ENCODE data around the gene RELN.
"Not testable (repeated sequence)": the region's sequence is repeated elsewhere in the genome, so short reads cannot be mapped to it uniquely, and the experiment has no call there.

The RELN gene

DNA sequence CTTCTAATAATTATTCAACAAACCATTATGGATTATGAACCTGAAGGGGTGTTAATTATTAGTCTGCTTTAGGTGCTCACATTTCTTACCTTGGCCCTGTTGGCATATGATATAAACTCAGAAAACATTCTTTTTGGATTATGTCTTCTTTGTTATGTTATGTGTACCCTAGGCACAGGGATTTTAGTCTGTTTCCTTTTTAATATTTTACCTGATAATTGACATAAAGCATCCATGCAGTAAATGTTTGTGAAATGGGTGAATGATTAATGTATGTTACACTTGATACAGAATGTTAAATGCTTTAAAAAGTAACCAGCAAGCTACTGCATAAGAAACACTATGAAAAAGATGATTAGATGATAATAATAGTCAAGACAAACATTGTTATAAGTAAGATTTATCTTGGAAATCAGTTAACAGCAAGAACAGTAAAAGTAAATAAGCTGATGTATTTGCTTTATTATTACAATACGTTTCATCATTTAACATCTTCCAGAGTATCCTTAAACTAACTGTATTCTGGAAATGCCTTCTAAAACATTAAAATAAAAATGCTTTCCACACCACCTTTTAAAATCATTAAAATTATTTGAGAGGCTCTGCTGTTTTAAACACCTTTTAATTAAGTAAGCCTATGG is 204.7 kb downstream of the RELN start:
- Histone ChIP-seq H3K9me3 (ENCODE audit: control insufficient read depth, low read length) (peaks cover 5% of the 10 kb centered on the region), H3K4me2 (ENCODE audit: low read length, poor library complexity, severe bottlenecking) (no peak overlapping the region), H2BK12ac (ENCODE audit: low read length in 2 of 2) (no peak overlapping the region), H3K4me3 (ENCODE audit: insufficient read depth in 1 of 2, low read depth in 1 of 2, low read length in 2 of 2) (no peak overlapping the region), H3K4me1 (ENCODE audit: control insufficient read depth, insufficient read depth, low read depth, low read length) (peaks cover 2% of the 10 kb centered on the region), H3K36me3 (ENCODE audit: control insufficient read depth in 1 of 2, insufficient read depth in 2 of 2, low read depth in 1 of 2, low read length in 2 of 2) (no peaks in the 10 kb centered on the region), H2BK5ac (ENCODE audit: low read depth, low read length, poor library complexity, severe bottlenecking) (no peak overlapping the region), H3K27ac (ENCODE audit: low read length, poor library complexity, severe bottlenecking) (no peak overlapping the region), H2AFZ (ENCODE audit: low read depth, low read length) (no peak overlapping the region), H2BK120ac (ENCODE audit: low read depth, low read length) (no peak overlapping the region), H2BK15ac (ENCODE audit: low read depth, poor library complexity, severe bottlenecking) (no peak overlapping the region), H3K79me1 (replicated peaks; ENCODE audit: low read length, poor library complexity, severe bottlenecking) (no peaks in the 10 kb centered on the region), H2AK5ac (ENCODE audit: low read length, severe bottlenecking) (no peak overlapping the region), H3K23ac (ENCODE audit: low read length in 2 of 2) (no peak overlapping the region), H4K8ac (ENCODE audit: low read length) (no peak overlapping the region), H3K14ac (ENCODE audit: low read length in 2 of 2) (no peak overlapping the region), H3K18ac (ENCODE audit: low read depth in 1 of 2, low read length in 2 of 2) (no peak overlapping the region), H3K4ac (ENCODE audit: low read depth in 1 of 2, low read length in 2 of 2) (no peak overlapping the region), H3K9ac (ENCODE audit: low read length) (no peak overlapping the region), H4K91ac (ENCODE audit: low read length) (no peak overlapping the region), H3K27me3 (ENCODE audit: control insufficient read depth in 1 of 2, insufficient read depth in 1 of 2, low read length in 2 of 2) (no peaks in the 10 kb centered on the region)
- no peak for DNase-seq
- WGBS: no CpG with 5 or more reads among the region's 1 CpG

GRCh38 chr7:103781409-103781808 is 208.0 kb downstream of the RELN start:
- H2AK5ac ChIP-seq (ENCODE audit: low read length, severe bottlenecking): no peak overlapping the region
- H3K4me3 ChIP-seq (ENCODE audit: insufficient read depth in 1 of 2, low read depth in 1 of 2, low read length in 2 of 2): no peak overlapping the region
- H3K79me1 ChIP-seq (replicated peaks; ENCODE audit: low read length, poor library complexity, severe bottlenecking): no peaks in the 10 kb centered on the region
- no peak overlapping the region for H3K27ac ChIP-seq (ENCODE audit: low read length, poor library complexity, severe bottlenecking)
- no peak overlapping the region for H3K4ac ChIP-seq (ENCODE audit: low read depth in 1 of 2, low read length in 2 of 2)
- H4K8ac ChIP-seq (ENCODE audit: low read length): no peak overlapping the region
- H2BK120ac ChIP-seq (ENCODE audit: low read depth, low read length): no peak overlapping the region
- H3K9ac ChIP-seq (ENCODE audit: low read length): no peak overlapping the region
- no peak overlapping the region for H2BK12ac ChIP-seq (ENCODE audit: low read length in 2 of 2)
- H3K4me1 ChIP-seq (ENCODE audit: control insufficient read depth, insufficient read depth, low read depth, low read length): peaks cover 2% of the 10 kb centered on the region
- H4K91ac ChIP-seq (ENCODE audit: low read length): no peak overlapping the region
- no peak overlapping the region for H2BK15ac ChIP-seq (ENCODE audit: low read depth, poor library complexity, severe bottlenecking)
- H3K27me3 ChIP-seq (ENCODE audit: control insufficient read depth in 1 of 2, insufficient read depth in 1 of 2, low read length in 2 of 2): no peaks in the 10 kb centered on the region
- no peak overlapping the region for H2AFZ ChIP-seq (ENCODE audit: low read depth, low read length)
- no peaks in the 10 kb centered on the region for H3K9me3 ChIP-seq (ENCODE audit: control insufficient read depth, low read length)
- no peaks in the 10 kb centered on the region for H3K36me3 ChIP-seq (ENCODE audit: control insufficient read depth in 1 of 2, insufficient read depth in 2 of 2, low read depth in 1 of 2, low read length in 2 of 2)
- WGBS: 63% methylated on average over 1 of the region's 1 CpG
- no peak overlapping the region for H3K18ac ChIP-seq (ENCODE audit: low read depth in 1 of 2, low read length in 2 of 2)
- no peak overlapping the region for H3K14ac ChIP-seq (ENCODE audit: low read length in 2 of 2)
- no peak overlapping the region for H3K4me2 ChIP-seq (ENCODE audit: low read length, poor library complexity, severe bottlenecking)
- H3K23ac ChIP-seq (ENCODE audit: low read length in 2 of 2): no peak overlapping the region
- H2BK5ac ChIP-seq (ENCODE audit: low read depth, low read length, poor library complexity, severe bottlenecking): no peak overlapping the region
- DNase-seq: no peak

DNA sequence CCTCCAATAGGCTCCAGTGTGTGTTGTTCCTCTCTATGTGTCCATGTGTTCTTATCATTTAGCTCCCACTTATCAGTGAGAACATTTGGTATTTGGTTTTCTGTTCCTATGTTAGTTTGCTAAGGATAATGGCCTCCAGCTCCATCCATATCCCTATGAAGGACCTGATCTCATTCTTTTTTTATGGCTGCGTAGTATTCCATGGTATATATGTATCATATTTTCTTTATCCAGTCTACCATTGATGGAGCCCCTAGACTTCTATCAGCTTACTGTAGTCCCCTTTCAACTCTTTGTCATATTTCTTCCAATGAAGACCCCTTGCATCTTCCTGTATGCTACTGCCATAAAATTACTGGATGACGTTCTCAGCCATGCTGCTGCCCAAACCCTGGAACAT is 208.9 kb downstream of the RELN start:
- not testable (repeated sequence) for H3K18ac ChIP-seq (ENCODE audit: low read depth in 1 of 2, low read length in 2 of 2); H3K9me3 ChIP-seq (ENCODE audit: control insufficient read depth, low read length); H2BK15ac ChIP-seq (ENCODE audit: low read depth, poor library complexity, severe bottlenecking); H4K91ac ChIP-seq (ENCODE audit: low read length); H2BK5ac ChIP-seq (ENCODE audit: low read depth, low read length, poor library complexity, severe bottlenecking); H2AFZ ChIP-seq (ENCODE audit: low read depth, low read length); H4K8ac ChIP-seq (ENCODE audit: low read length); H3K27ac ChIP-seq (ENCODE audit: low read length, poor library complexity, severe bottlenecking); H3K4me2 ChIP-seq (ENCODE audit: low read length, poor library complexity, severe bottlenecking); DNase-seq; H3K9ac ChIP-seq (ENCODE audit: low read length); H3K36me3 ChIP-seq (ENCODE audit: control insufficient read depth in 1 of 2, insufficient read depth in 2 of 2, low read depth in 1 of 2, low read length in 2 of 2); H2BK120ac ChIP-seq (ENCODE audit: low read depth, low read length); H3K4me3 ChIP-seq (ENCODE audit: insufficient read depth in 1 of 2, low read depth in 1 of 2, low read length in 2 of 2); H3K79me1 ChIP-seq (replicated peaks; ENCODE audit: low read length, poor library complexity, severe bottlenecking); H3K4ac ChIP-seq (ENCODE audit: low read depth in 1 of 2, low read length in 2 of 2); H3K4me1 ChIP-seq (ENCODE audit: control insufficient read depth, insufficient read depth, low read depth, low read length); H3K27me3 ChIP-seq (ENCODE audit: control insufficient read depth in 1 of 2, insufficient read depth in 1 of 2, low read length in 2 of 2); H3K23ac ChIP-seq (ENCODE audit: low read length in 2 of 2); H2BK12ac ChIP-seq (ENCODE audit: low read length in 2 of 2); H3K14ac ChIP-seq (ENCODE audit: low read length in 2 of 2); H2AK5ac ChIP-seq (ENCODE audit: low read length, severe bottlenecking)
- 86% methylated on average over 2 of the region's 2 CpGs for WGBS

- Histone ChIP-seq H3K27me3 (ENCODE audit: control insufficient read depth in 1 of 2, insufficient read depth in 1 of 2, low read length in 2 of 2) (no peaks in the 10 kb centered on the region), H3K4ac (ENCODE audit: low read depth in 1 of 2, low read length in 2 of 2) (no peak overlapping the region), H2AK5ac (ENCODE audit: low read length, severe bottlenecking) (no peak overlapping the region), H3K9me3 (ENCODE audit: control insufficient read depth, low read length) (no peaks in the 10 kb centered on the region), H4K8ac (ENCODE audit: low read length) (no peak overlapping the region), H3K23ac (ENCODE audit: low read length in 2 of 2) (no peak overlapping the region), H3K36me3 (ENCODE audit: control insufficient read depth in 1 of 2, insufficient read depth in 2 of 2, low read depth in 1 of 2, low read length in 2 of 2) (no peaks in the 10 kb centered on the region), H3K27ac (ENCODE audit: low read length, poor library complexity, severe bottlenecking) (no peak overlapping the region), H4K91ac (ENCODE audit: low read length) (no peak overlapping the region), H3K79me1 (replicated peaks; ENCODE audit: low read length, poor library complexity, severe bottlenecking) (no peaks in the 10 kb centered on the region), H3K4me2 (ENCODE audit: low read length, poor library complexity, severe bottlenecking) (no peak overlapping the region), H2BK15ac (ENCODE audit: low read depth, poor library complexity, severe bottlenecking) (no peak overlapping the region), H2BK120ac (ENCODE audit: low read depth, low read length) (no peak overlapping the region), H3K4me1 (ENCODE audit: control insufficient read depth, insufficient read depth, low read depth, low read length) (no peaks in the 10 kb centered on the region), H2BK12ac (ENCODE audit: low read length in 2 of 2) (no peak overlapping the region), H2AFZ (ENCODE audit: low read depth, low read length) (no peak overlapping the region), H3K14ac (ENCODE audit: low read length in 2 of 2) (no peak overlapping the region), H3K9ac (ENCODE audit: low read length) (no peak overlapping the region), H2BK5ac (ENCODE audit: low read depth, low read length, poor library complexity, severe bottlenecking) (no peak overlapping the region), H3K18ac (ENCODE audit: low read depth in 1 of 2, low read length in 2 of 2) (no peak overlapping the region), H3K4me3 (ENCODE audit: insufficient read depth in 1 of 2, low read depth in 1 of 2, low read length in 2 of 2) (no peak overlapping the region)
- DNase-seq: no peak
- WGBS: 74% methylated on average over 5 of the region's 6 CpGs
These were observed 212.0 kb downstream of the RELN start for GRCh38 chr7:103777440-103777839.

Data from mesenchymal stem cell (in vitro differentiated cells and primary cell).